T-cell (primary cell): ENCODE data around the gene DLEC1. TPM values are rescaled to one million over a fixed set of nuclear protein-coding genes. Genes with fewer than 3 reads are reported as not detected.

Source experiments
- ATAC-seq, 4 experiments: fragments of 200-7000 bp in 3 of 4; fragments of 150-1000 bp in 1 of 4; cut with Tn5 transposase; replicated peaks in 1 of 4; 1 replicate in 3 of 4; 2 replicates in 1 of 4; pipeline ENCODE4 v1.10.0; 2021; ENCODE audit warnings: moderate library complexity in 3 of 4, mild to moderate bottlenecking in 2 of 4, moderate number of reproducible peaks in 1 of 4
- CTCF ChIA-PET, 2 donors: fragments of 300-600 bp; sonication (Branson Sonifier 250); formaldehyde crosslinking; loops; one replicate each; lab custom pipeline; 2022; ENCODE audit warnings: antibody characterized with exemption in 2 of 2; lab: Charles Lee
- POLR2A ChIA-PET, 2 donors: fragments of 300-600 bp; sonication (Branson Sonifier 250); formaldehyde crosslinking; loops; one replicate each; lab custom pipeline; 2022; ENCODE audit warnings: antibody characterized with exemption in 2 of 2; lab: Charles Lee
- DNase-seq, 35 experiments: peaks; one replicate each; pipeline versions ENCODE4 v3.0.0 to v3.0.0-alpha.2; 2013 to 2023
- H3K27ac ChIP-seq: one replicate; pipeline ENCODE4 v1.5.1; 2013; ENCODE audit warnings: low read length
- H3K27me3 ChIP-seq, 2 experiments: replicated peaks in 1 of 2; 1 replicate in 1 of 2; 2 replicates in 1 of 2; pipeline versions ENCODE4 v1.6.1 to v1.7.0; 2013; ENCODE audit warnings: low read length in 1 of 2, mixed read lengths in 1 of 2; ENCODE audit not compliant: control insufficient read depth in 2 of 2, insufficient read depth in 2 of 2; ENCODE audit errors: extremely low read depth in 1 of 2
- H3K36me3 ChIP-seq, 2 donors: 1 replicate in 1 of 2; 2 replicates in 1 of 2; pipeline versions ENCODE4 v1.6.1 to v1.7.0; 2013; ENCODE audit warnings: low read length in 1 of 2; ENCODE audit not compliant: control insufficient read depth in 2 of 2, insufficient read depth in 1 of 2; ENCODE audit errors: extremely low read depth in 1 of 2
- H3K4me1 ChIP-seq, 2 experiments: 1 replicate in 1 of 2; 2 replicates in 1 of 2; pipeline versions ENCODE4 v1.6.1 to v1.7.0; 2013; ENCODE audit warnings: low read length in 2 of 2, mixed read lengths in 1 of 2; ENCODE audit not compliant: insufficient read depth in 2 of 2, control insufficient read depth in 1 of 2; ENCODE audit errors: extremely low read depth in 1 of 2
- H3K4me3 ChIP-seq, 2 donors: 1 replicate in 1 of 2; 2 replicates in 1 of 2; pipeline versions ENCODE4 v1.5.1 to v1.7.0; 2013; ENCODE audit warnings: mild to moderate bottlenecking in 2 of 2, low read length in 1 of 2, moderate library complexity in 1 of 2; ENCODE audit not compliant: control insufficient read depth in 1 of 2; ENCODE audit errors: extremely low read depth in 1 of 2
- H3K9me3 ChIP-seq: 2 replicates; pipeline ENCODE4 v1.7.0; 2013
- H3K27ac Mint-ChIP-seq, 2 donors: one replicate each; pipeline ENCODE4 v1.8.0; 2020 to 2021; ENCODE audit warnings: mild to moderate bottlenecking in 2 of 2, mixed read lengths in 2 of 2
- H3K27me3 Mint-ChIP-seq, 2 donors: one replicate each; pipeline ENCODE4 v1.8.0; 2021 to 2022; ENCODE audit warnings: mixed read lengths in 2 of 2
- H3K36me3 Mint-ChIP-seq: one replicate; pipeline ENCODE4 v1.8.0; 2021; ENCODE audit warnings: mixed read lengths
- H3K4me1 Mint-ChIP-seq, 3 donors: one replicate each; pipeline ENCODE4 v1.8.0; 2020 to 2022; ENCODE audit warnings: mixed read lengths in 3 of 3, mild to moderate bottlenecking in 1 of 3
- H3K4me3 Mint-ChIP-seq, 3 donors: one replicate each; pipeline ENCODE4 v1.8.0; 2020 to 2022; ENCODE audit warnings: mild to moderate bottlenecking in 3 of 3, mixed read lengths in 3 of 3, moderate library complexity in 3 of 3
- H3K9me3 Mint-ChIP-seq, 3 donors: one replicate each; pipeline ENCODE4 v1.8.0; 2020 to 2022; ENCODE audit warnings: mixed read lengths in 3 of 3
- WGBS: methylation state at CpG from one replicate; pipeline ENCODE4 v1.1.5; 2013; ENCODE audit warnings: missing lambda C conversion rate; ENCODE audit not compliant: insufficient coverage; 5-methylcytosine and 5-hydroxymethylcytosine counted together
- total RNA-seq, 35 experiments: library from RNA in 6 of 35; stranded (reverse) in 6 of 35; fragments of 120-200 nt in 1 of 35; gene quantifications; one replicate each; pipeline versions ENCODE4 v1.2.1 to v1.2.4 and lab custom pipeline; 2013 to 2026

The DLEC1 gene
- total RNA-seq, 5 donors from 2014 or later (not counting 1 experiment from before 2014, with no cell fraction given), result 4.7 to 21.7 (median 17.8) TPM

DNA sequence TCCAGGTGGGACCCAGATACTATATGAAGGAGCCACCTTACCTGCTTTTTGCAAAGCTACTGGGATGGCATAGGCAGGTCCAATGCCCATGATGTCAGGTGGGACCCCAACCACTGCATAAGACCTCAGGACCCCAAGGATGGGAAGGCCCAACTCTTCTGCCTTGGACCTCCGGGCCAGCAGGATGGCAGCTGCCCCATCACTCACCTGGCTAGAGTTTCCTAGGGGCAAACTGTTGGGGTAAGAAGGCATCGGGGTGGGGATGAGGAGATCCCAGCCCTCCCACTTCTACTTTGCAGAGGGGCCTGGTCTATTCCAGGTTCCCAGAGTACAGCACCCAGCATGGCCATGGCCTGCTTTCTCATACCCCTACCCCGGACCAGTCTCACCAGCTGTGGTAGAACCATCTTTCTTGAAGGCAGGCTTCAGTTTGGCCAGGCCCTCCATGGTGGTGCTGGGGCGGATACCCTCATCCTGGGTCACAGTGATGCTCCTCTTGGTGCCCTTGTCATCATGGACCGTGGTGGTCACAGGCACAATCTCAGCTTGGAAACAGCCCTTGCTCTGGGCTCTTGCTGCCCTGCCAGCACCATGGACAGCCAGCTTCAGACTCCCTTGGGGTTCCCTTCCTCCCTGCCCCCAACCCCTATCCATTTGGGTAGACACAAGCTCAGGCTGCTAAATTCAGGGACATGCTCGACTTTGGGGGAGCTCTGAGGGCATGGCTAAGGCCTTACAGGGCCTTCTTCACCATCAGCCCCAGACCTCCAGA is 87.3 kb downstream of the DLEC1 start:
- CTCF ChIA-PET, result interaction anchor here in 1 of 2 donors (0.5 kb wide), 1 partner anchor 83 kb away, joined by 7 read pairs; no protein-coding TSS in a partner anchor
- peaks cover 6 to 9% (median 8%) of the 10 kb centered on the region in 3 donors for H3K4me1 Mint-ChIP-seq

DNA sequence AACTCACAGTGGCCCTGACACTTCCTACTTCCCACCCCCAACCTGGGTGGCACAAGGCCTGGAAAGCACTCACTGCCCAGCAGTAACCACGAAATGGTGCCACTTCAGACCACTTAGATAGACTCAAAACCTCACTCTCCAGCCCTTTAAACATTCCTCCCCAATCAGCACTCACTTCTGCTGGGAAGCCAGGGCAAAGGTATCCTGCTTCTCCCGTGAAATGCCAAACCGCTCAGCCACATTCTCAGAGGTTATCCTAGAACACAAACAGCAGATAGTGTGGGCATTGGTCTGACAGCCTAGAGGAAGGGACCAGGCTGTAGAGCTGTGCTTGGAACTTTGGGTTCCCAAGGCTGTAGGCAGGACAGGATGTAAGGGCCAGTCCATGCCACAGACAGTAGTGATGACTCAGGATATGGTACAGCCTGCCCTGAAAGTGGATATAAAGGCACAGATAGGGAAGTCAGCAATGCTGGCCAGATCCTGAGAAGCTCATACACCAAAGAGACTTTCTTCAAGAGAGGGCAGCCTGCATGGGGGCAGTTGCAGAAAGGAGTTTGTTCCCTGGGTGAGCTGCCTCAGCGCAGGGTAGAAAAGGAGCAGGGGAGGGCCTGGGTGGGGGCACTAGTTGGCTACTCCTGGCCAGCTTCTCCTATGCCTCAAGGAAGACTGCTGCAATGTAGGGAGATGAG is 88.7 kb downstream of the DLEC1 start:
- DNase-seq, result peak in 2 of 35 experiments; percentile 1 to 4
- ChIA-PET CTCF (interaction anchor here in 1 of 2 donors (0.6 kb wide), 1 partner anchor 30 kb away, joined by 3 read pairs; no protein-coding TSS in a partner anchor), POLR2A (no interaction called here)
- H3K4me1 Mint-ChIP-seq, result peaks cover 12 to 19% (median 15%) of the 10 kb centered on the region in 3 donors
- Histone ChIP-seq H3K36me3 (peaks cover 41 to 91% of the 10 kb centered on the region in 2 donors), H3K9me3 (no peaks in the 10 kb centered on the region), H3K4me1 (peaks cover 0 to 7% of the 10 kb centered on the region in 2 experiments), H3K27me3 (no peaks in the 10 kb centered on the region), H3K27ac (no peak overlapping the region), H3K4me3 (no peak overlapping the region)
- H3K4me3 Mint-ChIP-seq, result no peak overlapping the region
- ATAC-seq, result no peak
- no peaks in the 10 kb centered on the region for H3K27me3 Mint-ChIP-seq
- 100% methylated on average over 2 of the region's 4 CpGs for WGBS
- H3K27ac Mint-ChIP-seq, result peak overlapping the region in 1 of 2 donors; percentile 44
- peaks cover 58% of the 10 kb centered on the region for H3K36me3 Mint-ChIP-seq
- no peaks in the 10 kb centered on the region for H3K9me3 Mint-ChIP-seq

More for the DNA sequence above, 87.3 kb downstream of the DLEC1 start:
- ATAC-seq (no peak), DNase-seq (peak in 1 of 35 experiments; percentile 1)
- Mint-ChIP-seq H3K9me3 (no peaks in the 10 kb centered on the region), H3K27ac (no peak overlapping the region), H3K27me3 (no peaks in the 10 kb centered on the region), H3K4me3 (no peak overlapping the region), H3K36me3 (peaks cover 59% of the 10 kb centered on the region)
- 100% methylated on average over 3 of the region's 6 CpGs for WGBS
- POLR2A ChIA-PET, result no interaction called here
- H3K4me1 ChIP-seq, result peaks cover 0 to 7% of the 10 kb centered on the region in 2 experiments
- no peak overlapping the region for H3K27ac ChIP-seq
- no peak overlapping the region for H3K4me3 ChIP-seq
- no peaks in the 10 kb centered on the region for H3K9me3 ChIP-seq
- peaks cover 51 to 91% of the 10 kb centered on the region in 2 donors for H3K36me3 ChIP-seq
- no peaks in the 10 kb centered on the region for H3K27me3 ChIP-seq

DNA sequence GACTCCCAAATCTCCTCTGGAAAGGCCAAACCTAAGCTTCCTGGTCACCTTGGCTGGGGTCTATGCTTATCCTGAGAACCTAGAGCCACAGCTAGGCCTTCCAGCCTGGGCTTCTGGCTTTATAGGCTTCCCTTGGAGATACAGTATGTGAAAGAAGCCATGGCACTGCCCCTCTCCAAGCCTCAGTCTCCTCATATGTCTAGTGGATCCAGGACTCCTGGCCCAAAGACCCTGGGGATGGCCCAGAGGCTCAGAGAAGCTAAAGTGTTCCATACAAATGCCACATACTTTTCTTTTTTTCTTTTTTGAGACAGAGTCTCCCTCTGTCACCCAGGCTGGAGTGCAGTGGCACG is 89.3 kb downstream of the DLEC1 start:
- POLR2A ChIA-PET, result no interaction called here
- CTCF ChIA-PET, result interaction anchor here (0.6 kb wide), 2 partner anchors 30 to 153 kb away, joined by 3 read pairs; no protein-coding TSS in a partner anchor

DNA sequence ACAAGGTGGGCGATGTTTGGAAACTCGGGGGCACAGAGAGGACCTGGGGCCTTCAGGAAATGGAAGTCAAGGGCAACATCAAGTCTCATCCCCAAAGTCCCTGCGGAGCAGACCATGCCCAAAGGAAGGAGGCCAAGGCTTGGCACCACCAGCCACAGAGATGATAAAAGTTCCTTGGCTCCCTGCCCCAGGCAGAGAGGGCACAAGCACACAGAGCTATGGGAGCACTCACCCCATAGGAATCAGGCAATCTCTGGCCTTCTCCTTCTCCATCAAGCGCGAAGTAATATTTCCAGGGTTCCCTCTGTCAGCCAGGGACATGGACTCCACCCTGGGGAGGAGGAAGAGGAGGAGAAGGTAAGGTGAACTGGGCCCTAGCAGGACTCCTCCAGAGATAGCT is 90.0 kb downstream of the DLEC1 start:
- Histone ChIP-seq H3K4me3 (no peak overlapping the region), H3K27me3 (no peaks in the 10 kb centered on the region), H3K4me1 (peaks cover 0 to 16% of the 10 kb centered on the region in 2 experiments), H3K36me3 (peaks cover 36 to 97% of the 10 kb centered on the region in 2 donors), H3K9me3 (no peaks in the 10 kb centered on the region), H3K27ac (no peak overlapping the region)
- H3K4me3 Mint-ChIP-seq, result no peak overlapping the region
- POLR2A ChIA-PET, result no interaction called here
- no peak for ATAC-seq
- CTCF ChIA-PET, result no interaction called here
- H3K4me1 Mint-ChIP-seq, result peaks cover 20 to 30% (median 24%) of the 10 kb centered on the region in 3 donors
- H3K9me3 Mint-ChIP-seq, result no peaks in the 10 kb centered on the region
- WGBS, result 100% methylated on average over 3 of the region's 5 CpGs
- peaks cover 56% of the 10 kb centered on the region for H3K36me3 Mint-ChIP-seq
- DNase-seq, result no peak
- no peaks in the 10 kb centered on the region for H3K27me3 Mint-ChIP-seq
- no peak overlapping the region for H3K27ac Mint-ChIP-seq

More for the DNA sequence above, 89.3 kb downstream of the DLEC1 start:
- peaks cover 36 to 92% of the 10 kb centered on the region in 2 donors for H3K36me3 ChIP-seq
- H3K27ac ChIP-seq, result no peak overlapping the region
- no peaks in the 10 kb centered on the region for H3K9me3 ChIP-seq
- Mint-ChIP-seq H3K9me3 (no peaks in the 10 kb centered on the region), H3K4me1 (peaks cover 16 to 23% (median 18%) of the 10 kb centered on the region in 3 donors), H3K27ac (no peak overlapping the region), H3K36me3 (peaks cover 56% of the 10 kb centered on the region), H3K4me3 (no peak overlapping the region), H3K27me3 (no peaks in the 10 kb centered on the region)
- no peaks in the 10 kb centered on the region for H3K27me3 ChIP-seq
- ATAC-seq (no peak), DNase-seq (no peak)
- no peak overlapping the region for H3K4me3 ChIP-seq
- WGBS, result 92% methylated on average over 1 of the region's 1 CpG
- H3K4me1 ChIP-seq, result peaks cover 0 to 11% of the 10 kb centered on the region in 2 experiments

DNA sequence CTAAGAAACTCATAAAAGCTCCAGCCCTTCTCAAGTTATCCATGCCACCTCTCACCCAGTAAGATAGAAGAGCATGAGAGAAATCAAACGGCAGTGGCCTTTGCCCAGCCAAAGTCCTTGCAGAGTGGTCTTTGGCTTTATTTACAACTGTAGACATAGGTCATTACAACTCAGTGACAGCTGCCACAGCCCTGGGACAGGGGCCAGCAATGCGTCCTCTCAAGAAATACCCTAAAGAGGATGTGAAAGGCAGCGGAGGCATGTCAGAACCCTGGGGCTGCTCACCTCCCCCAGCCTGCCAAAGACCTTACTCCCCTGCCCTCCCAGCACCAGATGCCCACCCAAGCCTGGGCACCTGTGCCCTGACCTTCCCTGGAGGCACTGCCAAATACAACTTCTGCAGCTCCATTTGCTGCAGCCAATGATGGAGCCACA is 91.6 kb downstream of the DLEC1 start:
- Mint-ChIP-seq H3K4me1 (peaks cover 36 to 43% (median 38%) of the 10 kb centered on the region in 3 donors), H3K36me3 (peaks cover 46% of the 10 kb centered on the region), H3K4me3 (no peak overlapping the region), H3K27me3 (no peaks in the 10 kb centered on the region), H3K27ac (peak overlapping the region in 1 of 2 donors; percentile 41), H3K9me3 (no peaks in the 10 kb centered on the region)
- H3K4me3 ChIP-seq, result no peak overlapping the region
- ChIA-PET POLR2A (no interaction called here), CTCF (interaction anchor here in 1 of 2 donors (0.7 kb wide), 1 partner anchor 350 kb away, joined by 4 read pairs; no protein-coding TSS in a partner anchor)
- H3K27ac ChIP-seq, result no peak overlapping the region
- 100% methylated on average over 2 of the region's 3 CpGs for WGBS
- peaks cover 0 to 28% of the 10 kb centered on the region in 2 experiments for H3K4me1 ChIP-seq
- ATAC-seq (no peak), DNase-seq (peak in 1 of 35 experiments; percentile 1)
- peaks cover 34 to 85% of the 10 kb centered on the region in 2 donors for H3K36me3 ChIP-seq
- no peaks in the 10 kb centered on the region for H3K27me3 ChIP-seq
- no peaks in the 10 kb centered on the region for H3K9me3 ChIP-seq
